Gastroesophageal sphincter (tissue), 4 donors: ENCODE results near the gene UCN3. TPM values are rescaled to one million over a fixed set of nuclear protein-coding genes. Genes with fewer than 3 reads are reported as not detected.

ENCODE experiments used
- ATAC-seq: fragments of 150-250 bp; one replicate; pipeline ENCODE4 v1.9.1; 2016; ENCODE audit warnings: mild to moderate bottlenecking, moderate library complexity
- H3K27ac ChIP-seq, 4 donors: fragments of 200-600 bp; sonication (generic) in 3 of 4; 1 replicate in 3 of 4; 2 replicates in 1 of 4; pipeline ENCODE4 v1.5.1; 2016 to 2019
- H3K27me3 ChIP-seq: fragments of 200-600 bp; sonication (generic); one replicate; pipeline ENCODE4 v1.5.1; 2019
- H3K36me3 ChIP-seq, 2 donors: fragments of 200-600 bp; sonication (generic); one replicate each; pipeline ENCODE4 v1.5.1; 2019; ENCODE audit warnings: control low read depth in 1 of 2
- H3K4me1 ChIP-seq, 3 donors: fragments of 200-600 bp; sonication (generic); 1 replicate in 2 of 3; 2 replicates in 1 of 3; pipeline ENCODE4 v1.5.1; 2016 to 2019; ENCODE audit warnings: control low read depth in 2 of 3
- H3K4me3 ChIP-seq, 2 donors: fragments of 200-600 bp; sonication (generic); one replicate each; pipeline ENCODE4 v1.5.1; 2019; ENCODE audit warnings: mild to moderate bottlenecking in 1 of 2, moderate library complexity in 1 of 2
- H3K9me3 ChIP-seq, 3 donors: fragments of 200-600 bp; sonication (generic); one replicate each; pipeline ENCODE4 v1.5.1; 2017 to 2019; ENCODE audit warnings: control low read depth in 2 of 3
- EP300 ChIP-seq: sonication (generic); formaldehyde crosslinking; IDR thresholded peaks from one replicate; pipeline ENCODE4 v1.6.1; 2017; ENCODE audit warnings: antibody characterized with exemption, mild to moderate bottlenecking
- POLR2A ChIP-seq, 2 donors: fragments of 450-650 bp; IDR thresholded peaks; one replicate each; pipeline ENCODE4 v1.6.1; 2017; ENCODE audit warnings: antibody characterized with exemption in 2 of 2, mild to moderate bottlenecking in 2 of 2, moderate library complexity in 1 of 2
- POLR2AphosphoS5 ChIP-seq: sonication (generic); formaldehyde crosslinking; IDR thresholded peaks from one replicate; pipeline ENCODE4 v1.6.1; 2017; ENCODE audit warnings: antibody characterized with exemption
- WGBS, 2 donors: methylation state at CpG; one replicate each; pipeline ENCODE4 v1.1.5; 2018; ENCODE audit warnings: low coverage in 1 of 2; 5-methylcytosine and 5-hydroxymethylcytosine counted together
- total RNA-seq, 4 donors: library from RNA; depleted of rRNA; stranded (reverse); fragments of >200 nt; gene quantifications; one replicate each; pipeline ENCODE4 v1.1.0, GENCODE V29; 2016
- TF ChIP-seq, protein P1 (sequence below), 4 experiments: fragments of 200-600 bp in 2 of 4; fragments of 450-650 bp in 2 of 4; sonication (generic) in 1 of 4; IDR thresholded peaks; one replicate each; pipeline ENCODE4 v1.5.1; 2017 to 2019; ENCODE audit warnings: antibody characterized with exemption in 4 of 4, mild to moderate bottlenecking in 2 of 4, moderate library complexity in 2 of 4

UCN3 gene
- total RNA-seq, 4 donors from 2014 or later = not detected

- 100% methylated on average over 1 of the region's 2 CpGs for WGBS, 2 donors
- TF ChIP-seq POLR2A (IDR thresholded peaks at IDR 0.05) (no peak), EP300 (no peak), POLR2AphosphoS5 (no peak)
- TF ChIP-seq, protein P1, sequence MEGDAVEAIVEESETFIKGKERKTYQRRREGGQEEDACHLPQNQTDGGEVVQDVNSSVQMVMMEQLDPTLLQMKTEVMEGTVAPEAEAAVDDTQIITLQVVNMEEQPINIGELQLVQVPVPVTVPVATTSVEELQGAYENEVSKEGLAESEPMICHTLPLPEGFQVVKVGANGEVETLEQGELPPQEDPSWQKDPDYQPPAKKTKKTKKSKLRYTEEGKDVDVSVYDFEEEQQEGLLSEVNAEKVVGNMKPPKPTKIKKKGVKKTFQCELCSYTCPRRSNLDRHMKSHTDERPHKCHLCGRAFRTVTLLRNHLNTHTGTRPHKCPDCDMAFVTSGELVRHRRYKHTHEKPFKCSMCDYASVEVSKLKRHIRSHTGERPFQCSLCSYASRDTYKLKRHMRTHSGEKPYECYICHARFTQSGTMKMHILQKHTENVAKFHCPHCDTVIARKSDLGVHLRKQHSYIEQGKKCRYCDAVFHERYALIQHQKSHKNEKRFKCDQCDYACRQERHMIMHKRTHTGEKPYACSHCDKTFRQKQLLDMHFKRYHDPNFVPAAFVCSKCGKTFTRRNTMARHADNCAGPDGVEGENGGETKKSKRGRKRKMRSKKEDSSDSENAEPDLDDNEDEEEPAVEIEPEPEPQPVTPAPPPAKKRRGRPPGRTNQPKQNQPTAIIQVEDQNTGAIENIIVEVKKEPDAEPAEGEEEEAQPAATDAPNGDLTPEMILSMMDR (IDR thresholded peaks at IDR 0.05) = no peak
Measured at GRCh38 chr10:5381187-5381586, 16.4 kb downstream of the UCN3 start.

GRCh38 chr10:5385224-5385623 lies 20.5 kb downstream of the UCN3 start:
- no peak overlapping the region for H3K4me3 ChIP-seq
- H3K27me3 ChIP-seq = no peaks in the 10 kb centered on the region

More at GRCh38 chr10:5381187-5381586, 16.4 kb downstream of the UCN3 start:
- Histone ChIP-seq H3K4me1 (no peaks in the 10 kb centered on the region), H3K27ac (no peak overlapping the region), H3K9me3 (no peaks in the 10 kb centered on the region), H3K36me3 (no peaks in the 10 kb centered on the region), H3K4me3 (no peak overlapping the region), H3K27me3 (no peaks in the 10 kb centered on the region)
- ATAC-seq = no peak

DNA sequence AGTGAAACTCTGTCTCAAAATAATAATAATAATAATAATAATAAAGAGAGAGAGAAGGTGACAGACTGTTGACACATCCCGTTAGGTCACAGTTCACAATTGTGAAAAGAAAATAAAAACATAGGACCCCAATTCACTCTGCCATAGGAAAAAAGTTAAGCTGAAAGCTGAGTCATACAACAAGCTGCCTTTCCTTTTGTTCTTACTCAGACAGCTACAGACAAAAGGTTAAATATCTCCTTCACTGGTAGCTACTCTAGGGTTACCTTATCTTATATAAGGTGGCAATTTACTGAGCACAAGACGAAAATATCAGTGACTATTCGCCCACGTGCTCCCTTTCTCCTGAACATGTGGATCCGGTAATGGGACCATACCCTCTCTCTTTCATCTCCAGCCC lies 22.4 kb downstream of the UCN3 start:
- no peaks in the 10 kb centered on the region for H3K4me1 ChIP-seq
- no peak overlapping the region for H3K27ac ChIP-seq
- no peak for ATAC-seq
- no peaks in the 10 kb centered on the region for H3K36me3 ChIP-seq
- H3K9me3 ChIP-seq = peaks cover 0 to 35% (median 0%) of the 10 kb centered on the region in 3 donors
- no peaks in the 10 kb centered on the region for H3K27me3 ChIP-seq
- TF ChIP-seq, protein P1 (IDR thresholded peaks at IDR 0.05) = no peak
- TF ChIP-seq EP300 (no peak), POLR2AphosphoS5 (no peak), POLR2A (IDR thresholded peaks at IDR 0.05) (no peak)
- WGBS, 2 donors = 87 to 88% methylated on average over 5 of the region's 5 CpGs
- H3K4me3 ChIP-seq = no peak overlapping the region

More at GRCh38 chr10:5385224-5385623, 20.5 kb downstream of the UCN3 start:
- H3K36me3 ChIP-seq = no peaks in the 10 kb centered on the region
- no peaks in the 10 kb centered on the region for H3K4me1 ChIP-seq
- ATAC-seq = no peak
- WGBS, 2 donors = 80 to 94% methylated on average over 1 to 2 of the region's 2 CpGs
- H3K9me3 ChIP-seq = peaks cover 0 to 16% (median 0%) of the 10 kb centered on the region in 3 donors
- TF ChIP-seq, protein P1 (IDR thresholded peaks at IDR 0.05) = no peak
- TF ChIP-seq POLR2AphosphoS5 (no peak), POLR2A (IDR thresholded peaks at IDR 0.05) (no peak), EP300 (no peak)
- no peak overlapping the region for H3K27ac ChIP-seq

DNA sequence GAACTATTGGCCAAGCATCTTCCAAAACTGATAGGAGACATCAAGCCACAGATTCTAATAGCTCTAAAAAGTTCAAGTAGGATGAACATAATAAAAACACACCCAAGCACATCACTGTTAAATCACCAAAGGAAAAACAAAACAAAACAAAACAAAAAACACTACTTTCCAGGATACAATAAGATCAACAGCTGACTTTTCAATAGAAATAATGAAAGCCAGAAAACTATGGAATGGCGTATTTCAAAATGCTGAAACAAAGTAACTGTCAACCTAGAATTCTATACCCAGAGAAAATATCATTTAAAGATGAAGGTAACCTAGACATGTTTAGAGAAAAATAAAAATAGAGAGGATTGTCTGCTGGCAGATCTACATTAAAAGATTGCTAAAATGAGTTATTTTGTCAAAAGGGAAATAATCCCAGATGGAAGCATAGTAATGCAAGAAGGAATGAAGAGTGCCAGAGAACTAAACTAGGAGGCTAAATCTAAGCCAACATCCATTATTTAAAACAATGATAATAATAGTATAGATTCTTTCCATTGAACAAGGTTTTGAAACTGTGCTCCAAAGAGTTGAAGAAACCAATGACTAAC lies 25.9 kb downstream of the UCN3 start:
- TF ChIP-seq EP300 = no peak
- no peak for TF ChIP-seq POLR2A (IDR thresholded peaks at IDR 0.05)
- TF ChIP-seq, protein P1 (IDR thresholded peaks at IDR 0.05) = no peak
- TF ChIP-seq POLR2AphosphoS5 = no peak
- ATAC-seq = no peak
- 100% methylated on average over 1 of the region's 1 CpG for WGBS, 2 donors

GRCh38 chr10:5391790-5392189 lies 27.0 kb downstream of the UCN3 start:
- Histone ChIP-seq H3K4me1 (peaks cover 0 to 3% (median 0%) of the 10 kb centered on the region in 3 donors), H3K27me3 (no peaks in the 10 kb centered on the region), H3K9me3 (peaks cover 0 to 36% (median 0%) of the 10 kb centered on the region in 3 donors), H3K4me3 (no peak overlapping the region), H3K36me3 (no peaks in the 10 kb centered on the region), H3K27ac (no peak overlapping the region)
- no peak for ATAC-seq
- no peak for TF ChIP-seq EP300
- WGBS, 2 donors = 96% methylated on average over 3 of the region's 3 CpGs; no CpG with 5 or more reads in 1 of the 2 donors

More for the DNA sequence above, 25.9 kb downstream of the UCN3 start:
- no peak overlapping the region for H3K4me3 ChIP-seq
- H3K9me3 ChIP-seq = peaks cover 0 to 36% (median 0%) of the 10 kb centered on the region in 3 donors
- H3K4me1 ChIP-seq = no peaks in the 10 kb centered on the region
- no peak overlapping the region for H3K27ac ChIP-seq
- H3K36me3 ChIP-seq = no peaks in the 10 kb centered on the region
- H3K27me3 ChIP-seq = no peaks in the 10 kb centered on the region
